Measurements from ENCODE around the gene DIAPH2. TPM values are rescaled to one million over a fixed set of nuclear protein-coding genes. Genes with fewer than 3 reads are reported as not detected.

The DIAPH2 gene
- total RNA-seq, 4 donors from 2014 or later = 40.2 to 52.2 (median 44.8) TPM

DNA sequence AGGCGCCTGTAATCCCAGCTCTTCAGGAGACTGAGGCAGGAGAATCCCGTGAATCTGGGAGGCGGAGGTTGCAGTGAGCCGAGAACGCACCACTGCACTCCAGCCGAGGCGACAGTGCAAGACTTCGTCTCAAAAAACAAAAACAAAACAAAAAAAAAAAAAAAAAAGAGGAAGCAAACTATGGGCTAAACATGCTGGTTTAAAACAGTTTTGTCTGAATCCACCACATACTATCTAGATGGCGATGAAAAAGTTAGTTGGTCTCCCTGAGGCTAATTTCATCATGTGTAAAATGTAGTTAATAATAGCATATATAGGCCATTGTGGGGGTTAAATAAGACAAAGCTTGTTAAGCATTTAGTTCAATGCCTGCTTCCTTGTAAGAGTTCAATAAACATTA is 650.2 kb downstream of the DIAPH2 start:
- 93 to 95% methylated on average over 9 of the region's 9 CpGs for WGBS, 2 donors
- Histone ChIP-seq H3K27ac (no peak overlapping the region), H3K27me3 (peaks cover 0 to 16% of the 10 kb centered on the region in 2 donors), H3K4me1 (no peaks in the 10 kb centered on the region), H3K9me3 (no peaks in the 10 kb centered on the region), H3K36me3 (no peaks in the 10 kb centered on the region), H3K4me3 (no peak overlapping the region)
- DNase-seq (ENCODE audit: low spot score in 2 of 2) = no peak
- TF ChIP-seq, protein P1, sequence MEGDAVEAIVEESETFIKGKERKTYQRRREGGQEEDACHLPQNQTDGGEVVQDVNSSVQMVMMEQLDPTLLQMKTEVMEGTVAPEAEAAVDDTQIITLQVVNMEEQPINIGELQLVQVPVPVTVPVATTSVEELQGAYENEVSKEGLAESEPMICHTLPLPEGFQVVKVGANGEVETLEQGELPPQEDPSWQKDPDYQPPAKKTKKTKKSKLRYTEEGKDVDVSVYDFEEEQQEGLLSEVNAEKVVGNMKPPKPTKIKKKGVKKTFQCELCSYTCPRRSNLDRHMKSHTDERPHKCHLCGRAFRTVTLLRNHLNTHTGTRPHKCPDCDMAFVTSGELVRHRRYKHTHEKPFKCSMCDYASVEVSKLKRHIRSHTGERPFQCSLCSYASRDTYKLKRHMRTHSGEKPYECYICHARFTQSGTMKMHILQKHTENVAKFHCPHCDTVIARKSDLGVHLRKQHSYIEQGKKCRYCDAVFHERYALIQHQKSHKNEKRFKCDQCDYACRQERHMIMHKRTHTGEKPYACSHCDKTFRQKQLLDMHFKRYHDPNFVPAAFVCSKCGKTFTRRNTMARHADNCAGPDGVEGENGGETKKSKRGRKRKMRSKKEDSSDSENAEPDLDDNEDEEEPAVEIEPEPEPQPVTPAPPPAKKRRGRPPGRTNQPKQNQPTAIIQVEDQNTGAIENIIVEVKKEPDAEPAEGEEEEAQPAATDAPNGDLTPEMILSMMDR (IDR thresholded peaks at IDR 0.05) = no peak
- no peak for TF ChIP-seq EP300 (IDR thresholded peaks at IDR 0.05)
- TF ChIP-seq POLR2A (IDR thresholded peaks at IDR 0.05) = no peak

DNA sequence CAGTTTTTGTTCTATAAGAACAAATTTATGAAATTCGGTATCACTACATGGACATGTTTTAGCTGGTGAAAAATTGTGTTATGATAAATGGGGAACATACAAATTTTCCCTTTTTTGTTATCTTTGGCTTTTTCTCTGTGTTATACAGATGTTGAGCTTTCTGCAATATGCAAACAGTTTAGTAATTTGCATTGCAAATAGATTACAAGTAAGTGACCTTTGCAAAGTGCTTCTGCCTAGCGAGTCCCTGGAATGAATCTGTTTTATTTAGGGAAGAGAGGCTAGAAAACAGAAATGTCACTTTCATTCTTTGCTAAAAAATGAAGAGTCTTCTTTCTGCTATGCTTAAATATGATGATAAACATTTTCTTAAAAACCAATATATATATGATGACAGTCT is 660.1 kb downstream of the DIAPH2 start:
- Histone ChIP-seq H3K36me3 (no peaks in the 10 kb centered on the region), H3K4me3 (no peak overlapping the region), H3K27ac (no peak overlapping the region), H3K4me1 (no peaks in the 10 kb centered on the region), H3K27me3 (no peaks in the 10 kb centered on the region), H3K9me3 (no peaks in the 10 kb centered on the region)
- WGBS, 2 donors = 30 to 34% methylated on average over 2 of the region's 2 CpGs
- no peak for TF ChIP-seq POLR2A (IDR thresholded peaks at IDR 0.05)
- TF ChIP-seq, protein P1 (IDR thresholded peaks at IDR 0.05) = no peak
- TF ChIP-seq EP300 (IDR thresholded peaks at IDR 0.05) = no peak
- DNase-seq (ENCODE audit: low spot score in 2 of 2) = no peak

DNA sequence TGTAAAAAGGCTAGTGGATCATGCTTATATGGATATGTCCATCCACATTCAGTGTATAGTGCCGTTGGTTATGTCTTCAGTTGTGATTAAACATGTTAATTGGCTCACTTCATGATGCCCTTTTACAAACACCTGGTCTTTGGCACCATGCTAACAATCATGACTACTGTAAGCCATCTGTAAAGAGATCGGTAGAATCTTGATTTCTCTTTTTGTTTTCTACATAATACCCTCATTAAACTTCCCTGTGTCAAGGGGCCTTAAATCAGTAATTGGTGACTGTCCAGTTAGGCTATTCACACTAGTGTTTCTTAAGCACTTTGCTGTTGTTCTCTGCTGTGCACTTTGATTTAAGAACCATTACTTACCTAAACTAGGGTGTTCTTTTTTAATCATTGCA is 674.3 kb downstream of the DIAPH2 start:
- TF ChIP-seq POLR2A (IDR thresholded peaks at IDR 0.05) (no peak), EP300 (IDR thresholded peaks at IDR 0.05) (no peak)
- TF ChIP-seq, protein P1 (IDR thresholded peaks at IDR 0.05) = no peak

DNA sequence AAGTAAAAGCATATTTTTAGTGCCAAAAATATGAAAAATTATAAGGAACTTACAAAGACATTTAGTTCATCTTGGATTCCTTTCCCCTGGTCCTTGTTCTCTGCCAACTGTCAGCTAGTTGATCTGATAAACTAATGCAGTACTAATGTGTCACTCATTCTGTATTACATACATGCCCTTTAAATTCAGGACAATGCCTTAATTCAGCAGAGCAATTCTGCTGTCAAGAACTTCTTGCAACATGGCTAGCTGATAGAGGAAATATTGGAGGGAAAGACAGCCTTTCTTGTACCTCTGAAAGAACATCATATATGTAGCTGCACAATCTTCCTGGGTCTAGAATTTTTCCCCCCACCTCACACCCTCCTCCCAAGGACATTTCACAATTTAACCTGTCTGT is 679.2 kb downstream of the DIAPH2 start:
- TF ChIP-seq POLR2A (IDR thresholded peaks at IDR 0.05) = no peak
- TF ChIP-seq, protein P1 (IDR thresholded peaks at IDR 0.05) = no peak
- TF ChIP-seq EP300 (IDR thresholded peaks at IDR 0.05) = no peak
- H3K4me3 ChIP-seq = no peak overlapping the region
- no peaks in the 10 kb centered on the region for H3K36me3 ChIP-seq
- H3K27ac ChIP-seq = no peak overlapping the region
- H3K9me3 ChIP-seq = no peaks in the 10 kb centered on the region
- H3K4me1 ChIP-seq = no peaks in the 10 kb centered on the region
- no peak for DNase-seq (ENCODE audit: low spot score in 2 of 2)
- H3K27me3 ChIP-seq = peaks cover 0 to 3% of the 10 kb centered on the region in 2 donors

More for the DNA sequence above, 674.3 kb downstream of the DIAPH2 start:
- Histone ChIP-seq H3K27me3 (peaks cover 0 to 6% of the 10 kb centered on the region in 2 donors), H3K27ac (no peak overlapping the region), H3K4me3 (no peak overlapping the region), H3K4me1 (no peaks in the 10 kb centered on the region), H3K36me3 (no peaks in the 10 kb centered on the region), H3K9me3 (no peaks in the 10 kb centered on the region)
- DNase-seq (ENCODE audit: low spot score in 2 of 2) = no peak
- WGBS, 2 donors = 78 to 83% methylated on average over 2 of the region's 2 CpGs

DNA sequence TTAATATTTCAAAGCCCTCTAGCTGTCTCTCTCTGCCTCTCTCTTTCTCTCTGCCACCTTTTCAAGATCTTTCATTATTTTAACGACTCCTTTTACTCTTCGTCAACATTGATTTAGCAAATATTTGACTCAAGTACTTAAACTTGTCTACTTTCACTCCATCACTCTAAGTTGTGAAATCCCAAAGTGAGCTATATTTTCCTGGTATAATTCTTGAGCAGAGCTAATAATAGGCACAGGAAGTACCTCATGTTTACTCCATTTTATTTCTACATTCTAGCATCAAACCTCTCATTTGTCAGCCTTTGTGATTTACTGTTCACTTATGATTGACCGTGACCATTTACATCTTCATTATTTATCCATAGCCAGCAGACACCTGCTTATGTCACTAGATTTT is 681.6 kb downstream of the DIAPH2 start:
- WGBS, 2 donors = 92 to 100% methylated on average over 3 of the region's 3 CpGs
- Histone ChIP-seq H3K36me3 (no peaks in the 10 kb centered on the region), H3K27ac (no peak overlapping the region), H3K27me3 (peaks cover 0 to 9% of the 10 kb centered on the region in 2 donors), H3K9me3 (no peaks in the 10 kb centered on the region), H3K4me3 (no peak overlapping the region), H3K4me1 (no peaks in the 10 kb centered on the region)
- TF ChIP-seq EP300 (IDR thresholded peaks at IDR 0.05) (no peak), POLR2A (IDR thresholded peaks at IDR 0.05) (no peak)
- TF ChIP-seq, protein P1 (IDR thresholded peaks at IDR 0.05) = no peak
- DNase-seq (ENCODE audit: low spot score in 2 of 2) = no peak

Data from tibial nerve (tissue), 4 donors.